OCI-M2 (cell line): ENCODE results near the gene GFOD1.
A peak's percentile ranks its signal among the peaks of the same experiment; 100 is the strongest.
"Not testable (repeated sequence)": the region's sequence is repeated elsewhere in the genome, so short reads cannot be mapped to it uniquely, and the experiment has no call there.

Experiments
- DNase-seq: peaks from one replicate; lab custom pipeline; 2025; ENCODE audit not compliant: unreplicated experiment; lab: John Stamatoyannopoulos, UW

Gene GFOD1

DNA sequence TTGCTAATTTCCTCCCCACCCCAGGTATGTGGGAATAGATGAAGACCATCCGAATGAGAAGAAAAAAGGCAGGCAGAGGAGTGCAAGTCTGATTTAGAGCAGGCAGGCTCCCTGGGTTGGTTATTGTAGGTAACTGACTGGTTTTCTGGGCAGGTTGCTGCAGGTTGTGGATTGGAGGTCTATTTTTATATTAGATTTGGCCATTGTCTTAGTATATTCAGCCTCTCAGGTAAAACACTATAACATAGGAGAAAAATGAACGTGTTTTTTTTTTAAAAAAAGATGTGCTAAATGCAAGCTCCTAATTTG is 158.6 kb downstream of the GFOD1 start:
- DNase-seq: no peak

DNA sequence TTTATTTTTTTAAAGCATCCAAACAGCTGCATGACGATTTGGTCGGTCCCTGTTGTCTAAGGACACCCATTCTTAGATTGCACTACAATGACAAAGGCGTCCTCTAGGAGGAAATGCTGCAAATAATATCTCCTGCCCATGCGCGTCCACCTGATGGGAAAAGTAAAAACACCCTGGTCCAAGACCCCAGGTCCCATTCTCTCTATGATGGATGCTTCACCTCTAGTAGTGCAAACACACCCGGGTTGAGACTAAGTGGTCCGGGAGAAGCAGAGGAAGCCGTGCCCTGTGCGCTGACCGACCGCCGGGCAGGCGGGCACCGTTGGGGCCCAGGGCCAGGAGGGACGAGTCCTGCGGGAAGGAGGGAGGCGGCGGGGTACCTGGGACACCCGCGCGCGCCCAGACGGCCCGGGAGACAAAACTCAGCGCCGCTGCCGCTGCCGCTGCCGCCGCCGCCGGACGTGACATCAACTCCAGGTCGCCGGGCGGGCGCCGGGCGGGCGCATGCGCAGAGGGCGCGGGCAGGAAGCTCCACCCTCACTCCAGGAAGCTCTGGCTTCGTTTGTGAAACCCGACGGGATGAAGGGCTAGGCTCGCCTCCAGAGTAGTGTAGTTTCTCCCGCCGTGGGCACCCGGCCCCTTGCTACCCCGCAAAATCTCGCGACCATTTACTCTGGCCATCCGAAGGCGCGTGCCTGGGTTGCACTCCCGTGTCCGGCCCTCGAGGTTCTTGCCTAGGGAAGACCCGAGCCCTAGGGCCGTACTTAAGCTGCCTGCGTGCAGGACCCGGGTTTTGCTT is 159.1 kb downstream of the GFOD1 start, which contains the start of gene TBC1D7:
TBC1D7 (minus strand) TSS at position 462 of the 799 bp plus-strand sequence. CDS start 1,639 bp downstream, outside the sequence.
- peak; percentile 57 for DNase-seq

DNA sequence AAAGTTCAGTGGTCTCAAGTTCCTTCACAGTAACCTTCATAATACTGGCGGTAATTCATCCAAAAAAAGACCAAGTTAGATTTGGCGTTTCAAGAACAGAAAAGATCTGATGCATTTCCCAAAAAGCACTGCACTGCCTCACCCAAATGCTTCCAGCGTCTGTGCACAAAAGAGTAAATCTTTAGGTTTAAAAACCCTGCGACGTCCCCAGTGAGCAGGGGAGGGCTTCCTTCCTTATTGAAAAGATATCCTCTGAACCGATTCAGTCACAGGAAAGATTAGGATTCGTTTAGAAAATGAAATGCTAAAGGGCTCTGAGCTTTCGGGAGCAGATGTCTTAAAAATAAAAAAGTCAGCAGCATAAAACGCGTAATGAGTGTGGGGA is 159.7 kb downstream of the GFOD1 start:
- DNase-seq: no peak

DNA sequence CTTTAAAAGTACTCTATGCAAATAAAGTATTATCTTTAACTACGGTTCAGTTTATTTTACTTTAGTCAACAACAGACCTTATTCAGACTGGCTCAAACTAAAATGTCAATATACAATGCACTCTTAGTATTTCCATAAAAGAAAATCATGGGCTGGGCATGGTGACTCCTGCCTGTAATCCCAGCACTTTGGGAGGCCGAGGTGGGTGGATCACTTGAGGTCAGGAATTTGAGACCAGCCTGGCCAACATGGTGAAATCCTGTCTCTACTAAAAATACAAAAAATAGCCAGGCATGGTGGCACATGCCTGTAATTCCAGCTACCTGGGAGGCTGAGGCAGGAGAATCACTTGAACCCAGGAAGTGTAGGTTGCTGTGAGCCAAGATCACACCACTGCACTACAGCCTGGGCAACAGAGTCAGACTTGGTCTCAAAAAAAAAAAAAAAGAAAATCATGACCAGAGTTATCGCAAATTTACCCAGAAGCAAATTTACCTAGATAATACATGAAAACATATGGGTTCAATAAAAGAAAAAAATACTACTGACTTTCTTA is 161.3 kb downstream of the GFOD1 start:
- DNase-seq: not testable (repeated sequence)

DNA sequence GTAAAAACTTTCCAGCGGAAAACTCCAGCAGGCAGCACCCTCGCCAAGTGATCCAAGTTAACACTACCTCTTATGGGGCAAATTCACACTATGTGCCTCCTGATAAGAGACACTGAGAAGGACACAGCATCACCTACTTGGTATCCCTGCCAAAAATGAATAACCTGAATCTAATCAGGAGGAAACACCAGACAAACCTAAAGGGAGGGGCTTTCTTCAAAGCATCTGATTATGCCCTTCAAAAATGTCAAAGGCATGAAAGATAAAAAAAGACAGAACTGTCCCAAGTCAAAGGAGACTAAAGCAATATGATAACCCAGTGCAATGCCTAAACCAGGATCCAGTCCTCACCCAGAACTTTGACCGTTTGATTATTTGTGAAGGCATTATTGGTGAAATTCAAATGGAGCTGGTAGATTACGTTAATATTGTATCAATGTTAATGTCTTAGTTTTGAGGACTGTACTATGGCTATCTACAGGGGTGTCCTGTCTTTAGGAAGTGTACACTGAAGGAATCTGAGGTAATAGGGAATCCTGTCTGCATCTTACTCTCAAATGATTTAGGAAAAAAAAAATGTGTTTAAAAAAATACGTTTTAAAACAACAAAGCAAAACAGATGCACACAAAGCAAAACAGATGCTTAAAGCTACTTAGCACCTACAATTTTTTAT is 167.4 kb downstream of the GFOD1 start:
- peak; percentile 74 for DNase-seq

DNA sequence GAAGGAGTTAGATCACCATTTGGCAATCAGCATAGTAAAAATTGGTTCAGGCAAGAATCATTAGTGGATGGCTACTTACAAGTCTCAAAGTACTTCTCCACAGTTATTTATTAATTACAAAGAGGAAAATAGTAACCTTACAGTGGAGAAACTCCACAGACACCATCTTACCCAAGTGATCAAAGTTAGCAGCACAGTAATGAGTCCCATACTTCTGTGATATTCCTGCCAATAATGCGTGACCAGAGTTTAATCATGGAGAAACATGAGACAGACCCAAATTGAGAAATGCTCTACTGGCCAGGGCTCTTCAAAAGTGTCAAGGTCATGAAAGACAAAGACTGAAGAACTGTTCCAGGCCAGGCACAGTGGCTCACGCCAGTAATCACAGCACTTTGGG is 168.6 kb downstream of the GFOD1 start:
- no peak for DNase-seq

DNA sequence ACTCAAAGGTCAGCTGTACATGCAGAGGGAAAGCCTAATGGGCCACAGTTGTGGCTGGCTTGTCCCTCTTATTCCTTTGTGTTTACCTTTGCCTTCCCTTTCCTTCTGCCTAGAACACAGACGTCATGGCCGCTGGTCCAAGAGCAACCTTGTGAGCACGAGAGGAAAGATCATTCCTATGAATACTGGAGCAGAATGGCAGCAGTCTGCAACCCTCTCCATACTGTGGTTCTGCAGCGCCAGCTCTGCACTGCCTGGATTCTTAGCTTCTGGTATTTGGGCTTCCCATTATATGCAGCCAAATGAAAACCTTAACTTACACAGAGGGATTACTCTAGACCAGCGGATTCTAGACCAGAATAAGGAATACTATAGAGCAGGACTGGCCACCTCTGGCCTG is 171.5 kb downstream of the GFOD1 start:
- DNase-seq: no peak

DNA sequence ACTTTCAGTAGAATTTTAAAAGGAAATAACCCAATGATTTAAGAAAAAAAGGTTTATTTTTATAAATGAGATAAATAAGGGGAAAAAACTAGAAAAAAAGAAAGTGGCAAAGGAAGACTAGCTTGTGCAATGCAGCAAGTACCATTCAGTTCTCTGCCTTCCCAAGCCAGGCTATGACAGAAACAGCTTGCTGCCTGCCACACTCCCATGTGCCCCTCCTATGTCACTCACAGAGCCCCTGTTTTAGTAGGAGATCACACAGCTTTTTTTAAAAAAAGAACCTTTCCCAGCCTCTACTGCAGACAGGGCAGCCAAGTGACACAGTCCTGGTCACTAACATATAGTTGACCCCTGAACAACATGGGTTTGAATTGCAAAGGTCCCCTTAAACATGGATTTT is 172.6 kb downstream of the GFOD1 start:
- DNase-seq: no peak

DNA sequence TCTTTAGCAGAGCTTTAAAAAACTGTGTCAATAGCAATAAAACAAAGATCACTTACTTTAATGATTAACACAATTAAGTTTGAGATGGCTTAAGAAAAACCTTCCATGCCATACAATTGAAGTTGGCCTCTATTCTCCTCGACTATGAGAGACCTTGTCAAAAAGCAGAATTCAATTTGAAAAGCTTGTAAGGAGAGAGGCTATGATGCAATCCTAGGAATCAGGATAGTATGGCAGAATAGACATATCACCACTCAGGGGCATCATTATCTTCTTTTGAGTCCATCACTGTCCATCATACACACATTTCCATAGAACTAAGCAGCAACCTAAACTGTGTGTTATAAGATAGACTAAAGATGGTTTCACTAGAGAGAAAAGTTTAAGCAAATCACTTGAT is 176.2 kb downstream of the GFOD1 start:
- DNase-seq: no peak

DNA sequence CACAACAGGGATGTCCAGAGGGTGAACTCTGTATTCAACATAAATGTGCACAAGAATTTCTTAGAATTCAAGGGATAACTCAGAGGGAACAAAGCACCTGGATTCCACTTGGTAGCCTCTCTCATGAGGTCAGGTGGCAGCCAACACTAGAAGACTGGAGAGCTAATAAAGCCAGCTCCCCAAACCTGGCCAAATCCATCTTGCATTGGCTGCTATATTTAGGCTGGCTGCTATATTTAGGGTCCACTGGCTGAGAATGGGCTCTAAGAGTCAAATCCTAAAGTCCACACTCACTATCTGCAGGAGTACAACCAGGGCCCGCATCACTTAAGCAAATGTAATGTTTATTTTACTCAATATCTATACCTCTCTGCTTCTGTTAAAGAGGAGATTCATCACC is 179.1 kb downstream of the GFOD1 start:
- DNase-seq: no peak
